HG03571 (cell line): ENCODE results near the gene EHBP1.
"Not testable (repeated sequence)": the region's sequence is repeated elsewhere in the genome, so short reads cannot be mapped to it uniquely, and the experiment has no call there.

Experiments
- ATAC-seq: cut with Tn5 transposase; IDR thresholded peaks from one replicate; pipeline ENCODE4 v1.9.1; 2021; ENCODE audit not compliant: unreplicated experiment

Gene EHBP1

GRCh38 chr2:62732262-62732777 is 26.8 kb downstream of the EHBP1 start:
- no peak for ATAC-seq

- no peak for ATAC-seq
Measured at GRCh38 chr2:62733546-62733945, 28.0 kb downstream of the EHBP1 start.

GRCh38 chr2:62736899-62737559 is 31.5 kb downstream of the EHBP1 start:
- ATAC-seq, result no peak

- no peak for ATAC-seq
Measured at GRCh38 chr2:62738981-62739936, 33.7 kb downstream of the EHBP1 start.

- ATAC-seq, result no peak
Measured at GRCh38 chr2:62740221-62740620, 34.7 kb downstream of the EHBP1 start.

- ATAC-seq, result no peak
Measured at GRCh38 chr2:62741127-62741526, 35.6 kb downstream of the EHBP1 start.

- ATAC-seq, result no peak
Measured at GRCh38 chr2:62741954-62742722, 36.6 kb downstream of the EHBP1 start.

GRCh38 chr2:62743506-62743905 is 38.0 kb downstream of the EHBP1 start:
- no peak for ATAC-seq

- no peak for ATAC-seq
Measured at GRCh38 chr2:62744603-62745002, 39.1 kb downstream of the EHBP1 start.

- ATAC-seq, result no peak
Measured at GRCh38 chr2:62745891-62746481, 40.5 kb downstream of the EHBP1 start.

- ATAC-seq, result no peak
Measured at GRCh38 chr2:62747169-62747568, 41.7 kb downstream of the EHBP1 start.

GRCh38 chr2:62747876-62748275 is 42.4 kb downstream of the EHBP1 start:
- ATAC-seq, result no peak

GRCh38 chr2:62749111-62749510 is 43.6 kb downstream of the EHBP1 start:
- ATAC-seq, result not testable (repeated sequence)

GRCh38 chr2:62757029-62757428 is 51.5 kb downstream of the EHBP1 start:
- no peak for ATAC-seq

GRCh38 chr2:62760026-62760425 is 54.5 kb downstream of the EHBP1 start:
- ATAC-seq, result no peak

GRCh38 chr2:62760555-62760954 is 55.0 kb downstream of the EHBP1 start:
- no peak for ATAC-seq

- ATAC-seq, result no peak
Measured at GRCh38 chr2:62765619-62766376, 60.3 kb downstream of the EHBP1 start.

GRCh38 chr2:62768615-62769014 is 63.1 kb downstream of the EHBP1 start:
- no peak for ATAC-seq

GRCh38 chr2:62770629-62771028 is 65.1 kb downstream of the EHBP1 start:
- ATAC-seq, result no peak
